ENCODE measurements around the gene CCDC85C. TPM values are rescaled to one million over a fixed set of nuclear protein-coding genes. Genes with fewer than 3 reads are reported as not detected.

CCDC85C gene
- total RNA-seq, 1 experiment from 2014 or later = 36.4 TPM

DNA sequence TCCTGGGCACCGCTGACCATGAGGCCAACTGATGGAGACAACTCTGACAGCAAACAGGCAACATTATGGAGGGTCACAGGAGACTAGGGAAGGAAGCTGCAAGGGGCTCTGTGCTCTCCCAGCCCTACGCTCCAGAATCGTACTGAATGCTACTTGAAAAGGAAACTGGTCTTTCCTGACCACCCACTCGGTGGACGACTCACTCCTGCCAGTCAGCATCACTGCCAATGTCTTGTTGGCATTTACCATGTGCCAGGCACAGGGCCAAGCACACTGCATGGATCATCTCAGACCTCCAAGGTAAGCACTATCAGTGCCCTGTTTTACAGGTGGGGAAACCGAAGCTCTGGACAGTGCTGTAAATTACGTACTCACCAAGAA lies 38.0 kb downstream of the CCDC85C start:
- Histone ChIP-seq H3K4me2 (ENCODE audit: low read length) (peak overlapping the region; percentile 83), H3K27me3 (ENCODE audit: low read length) (no peaks in the 10 kb centered on the region), H4K20me1 (ENCODE audit: low read length) (peaks cover 10% of the 10 kb centered on the region), H3K9ac (ENCODE audit: low read length) (no peak overlapping the region), H3K79me2 (ENCODE audit: low read length) (peaks cover 97% of the 10 kb centered on the region), H3K9me3 (ENCODE audit: low read length) (no peaks in the 10 kb centered on the region), H3K9me2 (replicated peaks; ENCODE audit: low read length) (no peaks in the 10 kb centered on the region), H3K27ac (ENCODE audit: low read length) (peak overlapping the region; percentile 41), H3K4me1 (ENCODE audit: insufficient read depth, low read length) (peaks cover 68% of the 10 kb centered on the region), H2AFZ (ENCODE audit: low read length) (no peak overlapping the region), H3F3A (ENCODE audit: low read length, unreplicated experiment) (no peaks in the 10 kb centered on the region), H3K4me3 (ENCODE audit: low read length) (peak overlapping the region; percentile 49), H3K36me3 (ENCODE audit: low read depth, low read length) (no peaks in the 10 kb centered on the region)
- DNase-seq = peak; percentile 98
- TF ChIP-seq EZH2 (IDR thresholded peaks at IDR 0.05; ENCODE audit: low read length, unreplicated experiment) (no peak), EZH2phosphoT487 (IDR thresholded peaks at IDR 0.05; ENCODE audit: borderline replicate concordance, low read length) (no peak)
- TF ChIP-seq, protein P1, sequence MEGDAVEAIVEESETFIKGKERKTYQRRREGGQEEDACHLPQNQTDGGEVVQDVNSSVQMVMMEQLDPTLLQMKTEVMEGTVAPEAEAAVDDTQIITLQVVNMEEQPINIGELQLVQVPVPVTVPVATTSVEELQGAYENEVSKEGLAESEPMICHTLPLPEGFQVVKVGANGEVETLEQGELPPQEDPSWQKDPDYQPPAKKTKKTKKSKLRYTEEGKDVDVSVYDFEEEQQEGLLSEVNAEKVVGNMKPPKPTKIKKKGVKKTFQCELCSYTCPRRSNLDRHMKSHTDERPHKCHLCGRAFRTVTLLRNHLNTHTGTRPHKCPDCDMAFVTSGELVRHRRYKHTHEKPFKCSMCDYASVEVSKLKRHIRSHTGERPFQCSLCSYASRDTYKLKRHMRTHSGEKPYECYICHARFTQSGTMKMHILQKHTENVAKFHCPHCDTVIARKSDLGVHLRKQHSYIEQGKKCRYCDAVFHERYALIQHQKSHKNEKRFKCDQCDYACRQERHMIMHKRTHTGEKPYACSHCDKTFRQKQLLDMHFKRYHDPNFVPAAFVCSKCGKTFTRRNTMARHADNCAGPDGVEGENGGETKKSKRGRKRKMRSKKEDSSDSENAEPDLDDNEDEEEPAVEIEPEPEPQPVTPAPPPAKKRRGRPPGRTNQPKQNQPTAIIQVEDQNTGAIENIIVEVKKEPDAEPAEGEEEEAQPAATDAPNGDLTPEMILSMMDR (conservative IDR thresholded peaks at IDR 0.05; ENCODE audit: low read depth, low read length) = no peak
- BruUV-seq (replicated peaks) = no TSS peak
- intact Hi-C loops (cut with micrococcal nuclease) = no loop called here
- ChIA-PET CTCF (interaction anchor here (0.6 kb wide), 1 partner anchor 39 kb away, joined by 4 read pairs; no protein-coding TSS in a partner anchor), POLR2A (ENCODE audit: unreplicated experiment) (no interaction called here)
- peak; percentile 51 for ATAC-seq

DNA sequence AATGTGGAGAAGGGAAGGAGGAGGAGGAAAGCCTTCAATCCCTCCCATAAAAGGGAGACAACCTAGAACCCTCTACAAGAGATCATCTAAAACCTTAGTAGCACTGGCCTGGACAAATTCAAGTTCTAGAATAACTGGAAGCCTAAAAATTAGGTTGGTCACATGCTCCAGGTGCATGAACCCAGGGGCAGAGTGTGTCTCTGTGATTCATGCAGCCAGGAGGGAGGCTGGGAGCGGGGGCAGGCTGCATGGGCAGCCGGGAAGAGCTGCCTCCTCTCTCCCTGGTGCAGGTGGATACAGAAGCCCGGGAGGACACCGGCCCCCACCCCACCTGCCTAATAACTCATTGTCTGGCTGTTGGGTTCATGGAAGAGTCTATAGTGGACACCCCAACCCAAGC lies 38.6 kb downstream of the CCDC85C start:
- Histone ChIP-seq H3K79me2 (ENCODE audit: low read length) (peaks cover 97% of the 10 kb centered on the region), H4K20me1 (ENCODE audit: low read length) (peaks cover 15% of the 10 kb centered on the region), H3K27me3 (ENCODE audit: low read length) (no peaks in the 10 kb centered on the region), H3K9me2 (replicated peaks; ENCODE audit: low read length) (no peaks in the 10 kb centered on the region), H3K4me1 (ENCODE audit: insufficient read depth, low read length) (peaks cover 68% of the 10 kb centered on the region), H3K36me3 (ENCODE audit: low read depth, low read length) (no peaks in the 10 kb centered on the region), H3K4me3 (ENCODE audit: low read length) (peak overlapping the region; percentile 49), H3F3A (ENCODE audit: low read length, unreplicated experiment) (no peaks in the 10 kb centered on the region), H3K4me2 (ENCODE audit: low read length) (peak overlapping the region; percentile 83), H3K27ac (ENCODE audit: low read length) (peak overlapping the region; percentile 41), H2AFZ (ENCODE audit: low read length) (no peak overlapping the region), H3K9ac (ENCODE audit: low read length) (no peak overlapping the region), H3K9me3 (ENCODE audit: low read length) (no peaks in the 10 kb centered on the region)
- DNase-seq (peak; percentile 30), ATAC-seq (no peak)
- TF ChIP-seq EZH2phosphoT487 (IDR thresholded peaks at IDR 0.05; ENCODE audit: borderline replicate concordance, low read length) = no peak
- TF ChIP-seq EZH2 (IDR thresholded peaks at IDR 0.05; ENCODE audit: low read length, unreplicated experiment) = no peak
- TF ChIP-seq, protein P1 (conservative IDR thresholded peaks at IDR 0.05; ENCODE audit: low read depth, low read length) = no peak
- ChIA-PET POLR2A (ENCODE audit: unreplicated experiment) (no interaction called here), CTCF (no interaction called here)
- intact Hi-C loops (cut with micrococcal nuclease) = no loop called here
- BruUV-seq (replicated peaks) = no TSS peak

DNA sequence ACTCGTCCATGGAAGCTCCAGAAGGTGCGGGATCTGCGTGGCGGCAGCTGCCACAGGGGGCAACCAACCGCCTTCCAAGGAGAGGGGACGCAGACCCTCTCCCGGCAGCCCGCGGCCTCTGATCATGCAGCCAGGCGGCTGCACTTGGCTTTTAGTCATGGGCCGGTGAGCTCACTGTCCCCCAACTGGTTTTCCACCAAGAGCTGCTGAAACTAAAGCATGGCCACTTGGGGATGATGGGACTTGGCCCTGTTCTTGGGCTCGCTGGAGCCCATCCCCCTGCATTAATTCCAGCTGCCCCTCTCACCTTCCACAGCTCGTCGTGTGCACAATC lies 39.1 kb downstream of the CCDC85C start:
- Histone ChIP-seq H4K20me1 (ENCODE audit: low read length) (peaks cover 15% of the 10 kb centered on the region), H3K27me3 (ENCODE audit: low read length) (no peaks in the 10 kb centered on the region), H2AFZ (ENCODE audit: low read length) (no peak overlapping the region), H3K36me3 (ENCODE audit: low read depth, low read length) (no peaks in the 10 kb centered on the region), H3K27ac (ENCODE audit: low read length) (no peak overlapping the region), H3K4me1 (ENCODE audit: insufficient read depth, low read length) (peaks cover 63% of the 10 kb centered on the region), H3K79me2 (ENCODE audit: low read length) (peaks cover 97% of the 10 kb centered on the region), H3F3A (ENCODE audit: low read length, unreplicated experiment) (no peaks in the 10 kb centered on the region), H3K9ac (ENCODE audit: low read length) (no peak overlapping the region), H3K4me3 (ENCODE audit: low read length) (no peak overlapping the region), H3K4me2 (ENCODE audit: low read length) (peak overlapping the region; percentile 83), H3K9me3 (ENCODE audit: low read length) (no peaks in the 10 kb centered on the region), H3K9me2 (replicated peaks; ENCODE audit: low read length) (no peaks in the 10 kb centered on the region)
- no peak for ATAC-seq
- ChIA-PET POLR2A (ENCODE audit: unreplicated experiment) (no interaction called here), CTCF (no interaction called here)
- no peak for DNase-seq
- TF ChIP-seq, protein P1 (conservative IDR thresholded peaks at IDR 0.05; ENCODE audit: low read depth, low read length) = no peak
- no peak for TF ChIP-seq EZH2 (IDR thresholded peaks at IDR 0.05; ENCODE audit: low read length, unreplicated experiment)
- TF ChIP-seq EZH2phosphoT487 (IDR thresholded peaks at IDR 0.05; ENCODE audit: borderline replicate concordance, low read length) = no peak
- BruUV-seq (replicated peaks) = no TSS peak
- intact Hi-C loops (cut with micrococcal nuclease) = loop anchor here (5.0 kb wide), 1 partner anchor 43 kb away; no protein-coding TSS in a partner anchor

Data from PC-3 (cell line).